ENCODE results near the gene MEX3D.

DNA sequence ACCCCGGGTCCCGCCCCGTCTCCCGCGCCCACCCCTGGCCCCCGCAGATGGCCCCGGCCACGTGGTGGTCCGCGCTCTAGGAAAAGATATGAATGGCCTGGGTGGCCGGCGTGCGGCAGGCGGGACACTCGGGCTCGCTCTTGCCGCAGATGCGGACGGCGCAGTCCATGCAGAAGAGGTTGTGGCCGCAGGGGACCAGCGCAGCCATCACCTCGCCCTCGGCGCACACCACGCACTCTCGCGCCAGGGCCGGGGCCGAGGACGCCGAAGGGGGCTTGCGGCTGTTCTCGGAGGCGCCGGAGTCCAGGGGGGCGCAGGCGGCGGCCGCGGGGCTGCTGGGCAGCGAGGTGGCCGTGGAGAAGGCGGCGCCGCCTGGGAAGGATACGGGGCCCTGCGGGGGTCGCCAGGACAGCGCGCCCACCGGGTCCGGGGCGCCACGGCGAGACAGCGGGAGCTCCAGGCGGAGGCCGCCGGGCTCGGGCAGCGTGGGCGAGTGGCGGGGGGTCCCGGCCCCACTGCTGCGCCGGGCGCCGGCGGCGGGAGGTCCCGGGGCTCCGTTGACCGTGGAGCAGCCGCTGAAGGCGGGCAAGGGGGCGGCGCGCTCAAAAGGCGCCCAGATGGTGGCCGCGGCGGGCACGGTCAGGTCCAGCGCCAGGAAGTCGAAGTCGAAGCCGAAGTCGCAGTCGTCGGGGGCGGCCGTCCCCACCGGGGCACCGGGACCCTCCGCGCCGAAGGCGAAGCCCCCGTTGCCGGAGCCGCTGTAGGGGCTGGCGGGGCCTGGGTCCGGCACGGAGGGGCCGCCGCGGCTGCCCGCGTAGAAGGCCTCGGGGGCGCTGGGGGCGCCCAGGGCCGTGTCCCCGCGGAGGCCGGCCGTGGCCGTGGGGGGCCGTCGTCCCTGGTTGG lies 12.4 kb downstream of the MEX3D start:
- TF ChIP-seq TEAD4 (IDR thresholded peaks at IDR 0.05) (no peak), YY1 (IDR thresholded peaks at IDR 0.05; ENCODE audit: low read depth) (no peak), RAD21 (IDR thresholded peaks at IDR 0.05; ENCODE audit: low read depth) (no peak), MAX (IDR thresholded peaks at IDR 0.05) (no peak), CREB1 (IDR thresholded peaks at IDR 0.05; ENCODE audit: low read depth) (no peak)
- TF ChIP-seq, protein P1, sequence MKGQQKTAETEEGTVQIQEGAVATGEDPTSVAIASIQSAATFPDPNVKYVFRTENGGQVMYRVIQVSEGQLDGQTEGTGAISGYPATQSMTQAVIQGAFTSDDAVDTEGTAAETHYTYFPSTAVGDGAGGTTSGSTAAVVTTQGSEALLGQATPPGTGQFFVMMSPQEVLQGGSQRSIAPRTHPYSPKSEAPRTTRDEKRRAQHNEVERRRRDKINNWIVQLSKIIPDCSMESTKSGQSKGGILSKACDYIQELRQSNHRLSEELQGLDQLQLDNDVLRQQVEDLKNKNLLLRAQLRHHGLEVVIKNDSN (IDR thresholded peaks at IDR 0.05) = no peak

Data from Ishikawa (cell line).